ENCODE measurements around the gene MARS2. TPM values are rescaled to one million over a fixed set of nuclear protein-coding genes. Genes with fewer than 3 reads are reported as not detected.
"Not testable (repeated sequence)": the region's sequence is repeated elsewhere in the genome, so short reads cannot be mapped to it uniquely, and the experiment has no call there.

MARS2 gene
- polyA plus RNA-seq, 1 experiment, result 2.3 TPM

- POLR2A ChIA-PET, result no interaction called here
- Histone ChIP-seq H3K4me3 (ENCODE audit: low read depth, low read length) (peak overlapping the region; percentile 2; the same call in 1 of the 2 replicates), H3K36me3 (ENCODE audit: control insufficient read depth, insufficient read depth, low read length) (no peaks in the 10 kb centered on the region), H3K27me3 (ENCODE audit: control insufficient read depth, insufficient read depth, low read length) (no peaks in the 10 kb centered on the region)
- CTCF ChIA-PET, result interaction anchor here (0.6 to 1.9 kb wide), 5 partner anchors 71 to 589 kb away, joined by 3 to 6 read pairs (median 4); no protein-coding TSS in a partner anchor
- TF ChIP-seq CTCF (IDR thresholded peaks at IDR 0.05; ENCODE audit: insufficient read depth, low read depth, low read length), result peak; percentile 66
- DNase-seq (ENCODE audit: low read depth), result no peak
These were observed 2.4 kb downstream of the MARS2 start for GRCh38 chr2:197707316-197708213.

GRCh38 chr2:197708331-197708730 lies 3.2 kb downstream of the MARS2 start:
- no peak for DNase-seq (ENCODE audit: low read depth)
- Histone ChIP-seq H3K27me3 (ENCODE audit: control insufficient read depth, insufficient read depth, low read length) (no peaks in the 10 kb centered on the region), H3K36me3 (ENCODE audit: control insufficient read depth, insufficient read depth, low read length) (no peaks in the 10 kb centered on the region), H3K4me3 (ENCODE audit: low read depth, low read length) (no peak overlapping the region)
- ChIA-PET CTCF (interaction anchor here (1.9 kb wide), 1 partner anchor 74 kb away, joined by 6 read pairs; no protein-coding TSS in a partner anchor), POLR2A (no interaction called here)
- TF ChIP-seq CTCF (IDR thresholded peaks at IDR 0.05; ENCODE audit: insufficient read depth, low read depth, low read length), result no peak

- POLR2A ChIA-PET; H3K4me3 ChIP-seq (ENCODE audit: low read depth, low read length); CTCF ChIA-PET; DNase-seq (ENCODE audit: low read depth); H3K36me3 ChIP-seq (ENCODE audit: control insufficient read depth, insufficient read depth, low read length); H3K27me3 ChIP-seq (ENCODE audit: control insufficient read depth, insufficient read depth, low read length): not testable (repeated sequence)
These were observed 4.0 kb downstream of the MARS2 start for GRCh38 chr2:197709140-197709539.

GRCh38 chr2:197710424-197711042 lies 5.4 kb downstream of the MARS2 start:
- CTCF ChIA-PET, result no interaction called here
- DNase-seq (ENCODE audit: low read depth), result no peak
- H3K4me3 ChIP-seq (ENCODE audit: low read depth, low read length), result no peak overlapping the region
- TF ChIP-seq CTCF (IDR thresholded peaks at IDR 0.05; ENCODE audit: insufficient read depth, low read depth, low read length), result no peak
- POLR2A ChIA-PET, result no interaction called here
- H3K27me3 ChIP-seq (ENCODE audit: control insufficient read depth, insufficient read depth, low read length), result no peaks in the 10 kb centered on the region
- H3K36me3 ChIP-seq (ENCODE audit: control insufficient read depth, insufficient read depth, low read length), result no peaks in the 10 kb centered on the region

- DNase-seq (ENCODE audit: low read depth), result no peak
- no peak overlapping the region for H3K4me3 ChIP-seq (ENCODE audit: low read depth, low read length)
- ChIA-PET CTCF (no interaction called here), POLR2A (no interaction called here)
- no peak for TF ChIP-seq CTCF (IDR thresholded peaks at IDR 0.05; ENCODE audit: insufficient read depth, low read depth, low read length)
- H3K27me3 ChIP-seq (ENCODE audit: control insufficient read depth, insufficient read depth, low read length), result no peaks in the 10 kb centered on the region
- no peaks in the 10 kb centered on the region for H3K36me3 ChIP-seq (ENCODE audit: control insufficient read depth, insufficient read depth, low read length)
These were observed 6.4 kb downstream of the MARS2 start for GRCh38 chr2:197711578-197711977.
